Neuronal stem cell (in vitro differentiated cells): Measurements from ENCODE around the gene OTULIN.

Experiments used
- DNase-seq: peaks from one replicate; pipeline ENCODE4 v3.0.0-alpha.2; 2013; ENCODE audit warnings: low spot score
- H2AFZ ChIP-seq: one replicate; pipeline ENCODE4 v1.6.1; 2013; ENCODE audit warnings: mild to moderate bottlenecking, low read length, inconsistent platforms
- H2AK5ac ChIP-seq: 2 replicates; pipeline ENCODE4 v1.6.1; 2013; ENCODE audit warnings: low read depth, mild to moderate bottlenecking, inconsistent platforms, low read length, moderate library complexity, mixed read lengths
- H2BK120ac ChIP-seq: 2 replicates; pipeline ENCODE4 v1.6.1; 2013; ENCODE audit warnings: low read depth, mild to moderate bottlenecking, inconsistent platforms, low read length, moderate library complexity, mixed read lengths
- H2BK12ac ChIP-seq: one replicate; pipeline ENCODE4 v1.6.1; 2013; ENCODE audit warnings: low read length, inconsistent platforms
- H2BK15ac ChIP-seq: 2 replicates; pipeline ENCODE4 v1.6.1; 2013; ENCODE audit warnings: mild to moderate bottlenecking, low read length, inconsistent platforms, mixed read lengths
- H2BK5ac ChIP-seq: one replicate; pipeline ENCODE4 v1.6.1; 2013; ENCODE audit warnings: inconsistent platforms, mild to moderate bottlenecking, low read length, moderate library complexity
- H3K14ac ChIP-seq: one replicate; pipeline ENCODE4 v1.6.1; 2013; ENCODE audit warnings: low read length, inconsistent platforms
- H3K18ac ChIP-seq: 2 replicates; pipeline ENCODE4 v1.6.1; 2013; ENCODE audit warnings: low read length, inconsistent platforms
- H3K23ac ChIP-seq: 2 replicates; pipeline ENCODE4 v1.6.1; 2013; ENCODE audit warnings: low read depth, mild to moderate bottlenecking, mixed read lengths, low read length, inconsistent platforms; ENCODE audit not compliant: poor library complexity
- H3K27ac ChIP-seq: replicated peaks from 3 replicates; pipeline ENCODE4 v1.5.1; 2013; ENCODE audit warnings: low read length, inconsistent platforms
- H3K27me3 ChIP-seq, 3 experiments: 2 replicates each; pipeline ENCODE4 v1.6.1; 2013; ENCODE audit warnings: low read length in 3 of 3, mild to moderate bottlenecking in 2 of 3, inconsistent platforms in 1 of 3, low read depth in 1 of 3, mixed read lengths in 1 of 3, moderate library complexity in 1 of 3; ENCODE audit not compliant: control insufficient read depth in 3 of 3, insufficient read depth in 3 of 3
- H3K36me3 ChIP-seq, 2 donors: replicated peaks in 1 of 2; 2 replicates each; pipeline ENCODE4 v1.6.1; 2013; ENCODE audit warnings: low read length in 2 of 2; ENCODE audit not compliant: control insufficient read depth in 2 of 2, insufficient read depth in 2 of 2
- H3K4ac ChIP-seq: 2 replicates; pipeline ENCODE4 v1.6.1; 2013; ENCODE audit warnings: inconsistent platforms, mild to moderate bottlenecking, low read length, moderate library complexity
- H3K4me1 ChIP-seq, 2 donors: 1 replicate in 1 of 2; 2 replicates in 1 of 2; pipeline ENCODE4 v1.6.1; 2013; ENCODE audit warnings: low read length in 2 of 2, low read depth in 1 of 2; ENCODE audit not compliant: control insufficient read depth in 2 of 2, insufficient read depth in 1 of 2
- H3K4me2 ChIP-seq: one replicate; pipeline ENCODE4 v1.6.1; 2013; ENCODE audit warnings: mild to moderate bottlenecking, low read length, inconsistent platforms; ENCODE audit not compliant: insufficient read depth, poor library complexity, severe bottlenecking
- H3K4me3 ChIP-seq, 2 donors: 2 replicates each; pipeline ENCODE4 v1.5.1; 2013; ENCODE audit warnings: low read length in 2 of 2, mild to moderate bottlenecking in 2 of 2, inconsistent platforms in 1 of 2, moderate library complexity in 1 of 2
- H3K79me1 ChIP-seq: one replicate; pipeline ENCODE4 v1.6.1; 2013; ENCODE audit warnings: low read depth, mild to moderate bottlenecking, inconsistent platforms, low read length, moderate library complexity
- H3K9ac ChIP-seq: one replicate; pipeline ENCODE4 v1.6.1; 2013; ENCODE audit warnings: mild to moderate bottlenecking, low read depth, low read length, inconsistent platforms; ENCODE audit not compliant: poor library complexity
- H3K9me3 ChIP-seq, 2 donors: replicated peaks in 1 of 2; 2 replicates each; pipeline versions ENCODE3 to v1.6.1; 2013; ENCODE audit warnings: low read length in 2 of 2, mild to moderate bottlenecking in 2 of 2, inconsistent platforms in 1 of 2, low read depth in 1 of 2, mixed read lengths in 1 of 2, moderate library complexity in 1 of 2; ENCODE audit not compliant: control insufficient read depth in 2 of 2, insufficient read depth in 1 of 2
- H4K8ac ChIP-seq: one replicate; pipeline ENCODE4 v1.6.1; 2013; ENCODE audit warnings: low read depth, mild to moderate bottlenecking, inconsistent platforms, low read length, moderate library complexity
- H4K91ac ChIP-seq: one replicate; pipeline ENCODE4 v1.6.1; 2013; ENCODE audit warnings: low read length, low read depth, mild to moderate bottlenecking, inconsistent platforms; ENCODE audit not compliant: poor library complexity
- WGBS, 2 donors: extraction: QIAGEN DNeasy Blood & Tissue Kit; methylation state at CpG; one replicate each; pipeline ENCODE4 v1.1.7; 2013; ENCODE audit warnings: missing lambda C conversion rate in 2 of 2, mixed read lengths in 1 of 2; ENCODE audit not compliant: insufficient read length in 2 of 2, insufficient replicate concordance in 1 of 2; ENCODE audit errors: extremely low coverage in 2 of 2; 5-methylcytosine and 5-hydroxymethylcytosine counted together

OTULIN gene

GRCh38 chr5:14674983-14675854 lies 10.7 kb downstream of the OTULIN start:
- Histone ChIP-seq H2AFZ (no peak overlapping the region), H3K9me3 (no peaks in the 10 kb centered on the region), H3K27me3 (no peaks in the 10 kb centered on the region), H2BK15ac (no peak overlapping the region), H2AK5ac (no peak overlapping the region), H3K23ac (no peak overlapping the region), H3K18ac (no peak overlapping the region), H3K4me1 (peaks cover 0 to 5% of the 10 kb centered on the region in 2 donors), H3K14ac (no peak overlapping the region), H3K27ac (no peak overlapping the region), H3K4me3 (no peak overlapping the region), H3K9ac (no peak overlapping the region), H3K79me1 (peaks cover 5% of the 10 kb centered on the region), H2BK120ac (no peak overlapping the region), H4K91ac (no peak overlapping the region), H4K8ac (no peak overlapping the region), H3K36me3 (peaks cover 6 to 61% of the 10 kb centered on the region in 2 donors), H3K4ac (no peak overlapping the region), H3K4me2 (no peak overlapping the region), H2BK12ac (no peak overlapping the region), H2BK5ac (no peak overlapping the region)
- no CpG with 5 or more reads among the region's 8 CpGs for WGBS, 2 donors
- DNase-seq, result no peak

GRCh38 chr5:14675865-14676300 lies 11.4 kb downstream of the OTULIN start:
- H4K91ac ChIP-seq, result no peak overlapping the region
- H3K27me3 ChIP-seq, result no peaks in the 10 kb centered on the region
- H3K4me3 ChIP-seq, result no peak overlapping the region
- H2BK12ac ChIP-seq, result no peak overlapping the region
- H3K9ac ChIP-seq, result no peak overlapping the region
- H4K8ac ChIP-seq, result no peak overlapping the region
- no peak overlapping the region for H3K14ac ChIP-seq
- H3K36me3 ChIP-seq, result peaks cover 6 to 66% of the 10 kb centered on the region in 2 donors
- H3K4me2 ChIP-seq, result no peak overlapping the region
- no CpG with 5 or more reads among the region's 6 CpGs for WGBS, 2 donors
- no peak overlapping the region for H3K4ac ChIP-seq
- DNase-seq, result no peak
- H3K23ac ChIP-seq, result no peak overlapping the region
- H2BK5ac ChIP-seq, result no peak overlapping the region
- H2BK15ac ChIP-seq, result no peak overlapping the region
- no peak overlapping the region for H2AK5ac ChIP-seq
- H3K27ac ChIP-seq, result no peak overlapping the region
- no peak overlapping the region for H2BK120ac ChIP-seq
- peaks cover 0 to 5% of the 10 kb centered on the region in 2 donors for H3K4me1 ChIP-seq
- no peak overlapping the region for H2AFZ ChIP-seq
- H3K9me3 ChIP-seq, result no peaks in the 10 kb centered on the region
- no peak overlapping the region for H3K18ac ChIP-seq
- H3K79me1 ChIP-seq, result peaks cover 5% of the 10 kb centered on the region

- Histone ChIP-seq H3K27me3 (no peaks in the 10 kb centered on the region), H3K4me3 (peak overlapping the region in 1 of 2 donors; percentile 27), H3K9me3 (no peaks in the 10 kb centered on the region), H3K18ac (no peak overlapping the region), H3K14ac (no peak overlapping the region), H3K4me2 (no peak overlapping the region), H3K4ac (no peak overlapping the region), H3K23ac (no peak overlapping the region), H2BK15ac (no peak overlapping the region), H4K8ac (no peak overlapping the region), H2BK5ac (no peak overlapping the region), H3K36me3 (peaks cover 7 to 71% of the 10 kb centered on the region in 2 donors), H4K91ac (no peak overlapping the region), H3K9ac (no peak overlapping the region), H2BK120ac (no peak overlapping the region), H3K4me1 (peaks cover 0 to 5% of the 10 kb centered on the region in 2 donors), H3K79me1 (peaks cover 5% of the 10 kb centered on the region), H3K27ac (no peak overlapping the region), H2BK12ac (no peak overlapping the region), H2AFZ (no peak overlapping the region), H2AK5ac (no peak overlapping the region)
- DNase-seq, result no peak
- WGBS, 2 donors, result no CpG with 5 or more reads among the region's 3 CpGs
These were observed 11.8 kb downstream of the OTULIN start for GRCh38 chr5:14676320-14676719.

GRCh38 chr5:14678773-14679334 lies 14.3 kb downstream of the OTULIN start:
- H3K9me3 ChIP-seq, result no peaks in the 10 kb centered on the region
- H2BK120ac ChIP-seq, result no peak overlapping the region
- no peak overlapping the region for H4K91ac ChIP-seq
- no peak overlapping the region for H3K18ac ChIP-seq
- no peak overlapping the region for H2BK12ac ChIP-seq
- H3K36me3 ChIP-seq, result peaks cover 11 to 93% of the 10 kb centered on the region in 2 donors
- H3K9ac ChIP-seq, result no peak overlapping the region
- H3K14ac ChIP-seq, result no peak overlapping the region
- H3K27ac ChIP-seq, result no peak overlapping the region
- H2AK5ac ChIP-seq, result no peak overlapping the region
- H3K79me1 ChIP-seq, result peaks cover 5% of the 10 kb centered on the region
- H2BK15ac ChIP-seq, result no peak overlapping the region
- no peak overlapping the region for H4K8ac ChIP-seq
- H3K4me1 ChIP-seq, result peaks cover 0 to 5% of the 10 kb centered on the region in 2 donors
- H3K4me2 ChIP-seq, result no peak overlapping the region
- H3K4ac ChIP-seq, result no peak overlapping the region
- no peak overlapping the region for H3K4me3 ChIP-seq
- no peak overlapping the region for H3K23ac ChIP-seq
- DNase-seq, result no peak
- H2BK5ac ChIP-seq, result no peak overlapping the region
- no peaks in the 10 kb centered on the region for H3K27me3 ChIP-seq
- H2AFZ ChIP-seq, result no peak overlapping the region
- no CpG with 5 or more reads among the region's 5 CpGs for WGBS, 2 donors
